Measurements from ENCODE around the gene RESP18.

The RESP18 gene

GRCh38 chr2:219335373-219335786 is 2.8 kb upstream of the RESP18 start:
- no peak overlapping the region for H3K18ac ChIP-seq (ENCODE audit: low read depth in 1 of 2, low read length in 2 of 2)
- H2BK120ac ChIP-seq (ENCODE audit: low read depth, low read length), result no peak overlapping the region
- H2BK15ac ChIP-seq (ENCODE audit: low read depth, poor library complexity, severe bottlenecking), result no peak overlapping the region
- no peak overlapping the region for H4K8ac ChIP-seq (ENCODE audit: low read length)
- no peak overlapping the region for H2BK5ac ChIP-seq (ENCODE audit: low read depth, low read length, poor library complexity, severe bottlenecking)
- H3K9me3 ChIP-seq (ENCODE audit: control insufficient read depth, low read length), result peaks cover 13% of the 10 kb centered on the region
- peak; percentile 25 for DNase-seq
- no peak overlapping the region for H3K23ac ChIP-seq (ENCODE audit: low read length in 2 of 2)
- H3K4ac ChIP-seq (ENCODE audit: low read depth in 1 of 2, low read length in 2 of 2), result no peak overlapping the region
- no peak overlapping the region for H3K4me3 ChIP-seq (ENCODE audit: insufficient read depth in 1 of 2, low read depth in 1 of 2, low read length in 2 of 2)
- H2BK12ac ChIP-seq (ENCODE audit: low read length in 2 of 2), result no peak overlapping the region
- H3K36me3 ChIP-seq (ENCODE audit: control insufficient read depth in 1 of 2, insufficient read depth in 2 of 2, low read depth in 1 of 2, low read length in 2 of 2), result no peaks in the 10 kb centered on the region
- no peak overlapping the region for H3K27ac ChIP-seq (ENCODE audit: low read length, poor library complexity, severe bottlenecking)
- H3K9ac ChIP-seq (ENCODE audit: low read length), result no peak overlapping the region
- H2AFZ ChIP-seq (ENCODE audit: low read depth, low read length), result no peak overlapping the region
- H3K4me1 ChIP-seq (ENCODE audit: control insufficient read depth, insufficient read depth, low read depth, low read length), result peaks cover 4% of the 10 kb centered on the region
- WGBS, result 71% methylated on average over 5 of the region's 5 CpGs
- H3K14ac ChIP-seq (ENCODE audit: low read length in 2 of 2), result no peak overlapping the region
- no peak overlapping the region for H4K91ac ChIP-seq (ENCODE audit: low read length)
- no peak overlapping the region for H3K4me2 ChIP-seq (ENCODE audit: low read length, poor library complexity, severe bottlenecking)
- no peaks in the 10 kb centered on the region for H3K79me1 ChIP-seq (replicated peaks; ENCODE audit: low read length, poor library complexity, severe bottlenecking)
- peaks cover 53 to 55% of the 10 kb centered on the region in 2 experiments for H3K27me3 ChIP-seq (ENCODE audit: control insufficient read depth in 1 of 2, insufficient read depth in 1 of 2, low read length in 2 of 2)
- no peak overlapping the region for H2AK5ac ChIP-seq (ENCODE audit: low read length, severe bottlenecking)

- Histone ChIP-seq H3K27me3 (ENCODE audit: control insufficient read depth in 1 of 2, insufficient read depth in 1 of 2, low read length in 2 of 2) (peaks cover 62 to 67% of the 10 kb centered on the region in 2 experiments), H2BK5ac (ENCODE audit: low read depth, low read length, poor library complexity, severe bottlenecking) (no peak overlapping the region), H3K4me3 (ENCODE audit: insufficient read depth in 1 of 2, low read depth in 1 of 2, low read length in 2 of 2) (no peak overlapping the region), H3K4me1 (ENCODE audit: control insufficient read depth, insufficient read depth, low read depth, low read length) (peaks cover 4% of the 10 kb centered on the region), H3K9me3 (ENCODE audit: control insufficient read depth, low read length) (peaks cover 13% of the 10 kb centered on the region), H3K4ac (ENCODE audit: low read depth in 1 of 2, low read length in 2 of 2) (no peak overlapping the region), H3K9ac (ENCODE audit: low read length) (no peak overlapping the region), H3K79me1 (replicated peaks; ENCODE audit: low read length, poor library complexity, severe bottlenecking) (no peaks in the 10 kb centered on the region), H3K23ac (ENCODE audit: low read length in 2 of 2) (no peak overlapping the region), H4K91ac (ENCODE audit: low read length) (no peak overlapping the region), H3K27ac (ENCODE audit: low read length, poor library complexity, severe bottlenecking) (no peak overlapping the region), H3K18ac (ENCODE audit: low read depth in 1 of 2, low read length in 2 of 2) (no peak overlapping the region), H2BK120ac (ENCODE audit: low read depth, low read length) (no peak overlapping the region), H2BK12ac (ENCODE audit: low read length in 2 of 2) (no peak overlapping the region), H3K14ac (ENCODE audit: low read length in 2 of 2) (no peak overlapping the region), H3K36me3 (ENCODE audit: control insufficient read depth in 1 of 2, insufficient read depth in 2 of 2, low read depth in 1 of 2, low read length in 2 of 2) (no peaks in the 10 kb centered on the region), H3K4me2 (ENCODE audit: low read length, poor library complexity, severe bottlenecking) (no peak overlapping the region), H2AK5ac (ENCODE audit: low read length, severe bottlenecking) (no peak overlapping the region), H2BK15ac (ENCODE audit: low read depth, poor library complexity, severe bottlenecking) (no peak overlapping the region), H2AFZ (ENCODE audit: low read depth, low read length) (no peak overlapping the region), H4K8ac (ENCODE audit: low read length) (no peak overlapping the region)
- no peak for DNase-seq
- no CpG with 5 or more reads among the region's 2 CpGs for WGBS
Measured at GRCh38 chr2:219334076-219334475, 1.5 kb upstream of the RESP18 start.

- Histone ChIP-seq H2BK120ac (ENCODE audit: low read depth, low read length) (no peak overlapping the region), H3K9ac (ENCODE audit: low read length) (no peak overlapping the region), H3K36me3 (ENCODE audit: control insufficient read depth in 1 of 2, insufficient read depth in 2 of 2, low read depth in 1 of 2, low read length in 2 of 2) (no peaks in the 10 kb centered on the region), H2AK5ac (ENCODE audit: low read length, severe bottlenecking) (no peak overlapping the region), H2AFZ (ENCODE audit: low read depth, low read length) (no peak overlapping the region), H3K9me3 (ENCODE audit: control insufficient read depth, low read length) (peaks cover 10% of the 10 kb centered on the region), H3K27ac (ENCODE audit: low read length, poor library complexity, severe bottlenecking) (no peak overlapping the region), H2BK15ac (ENCODE audit: low read depth, poor library complexity, severe bottlenecking) (no peak overlapping the region), H2BK5ac (ENCODE audit: low read depth, low read length, poor library complexity, severe bottlenecking) (no peak overlapping the region), H2BK12ac (ENCODE audit: low read length in 2 of 2) (no peak overlapping the region), H3K4me3 (ENCODE audit: insufficient read depth in 1 of 2, low read depth in 1 of 2, low read length in 2 of 2) (peak overlapping the region in 1 of 2 experiments; percentile 13), H3K79me1 (replicated peaks; ENCODE audit: low read length, poor library complexity, severe bottlenecking) (no peaks in the 10 kb centered on the region), H3K4me2 (ENCODE audit: low read length, poor library complexity, severe bottlenecking) (no peak overlapping the region), H3K4ac (ENCODE audit: low read depth in 1 of 2, low read length in 2 of 2) (no peak overlapping the region), H3K18ac (ENCODE audit: low read depth in 1 of 2, low read length in 2 of 2) (no peak overlapping the region), H3K4me1 (ENCODE audit: control insufficient read depth, insufficient read depth, low read depth, low read length) (peaks cover 4% of the 10 kb centered on the region), H3K27me3 (ENCODE audit: control insufficient read depth in 1 of 2, insufficient read depth in 1 of 2, low read length in 2 of 2) (peaks cover 84% of the 10 kb centered on the region in 2 experiments), H3K23ac (ENCODE audit: low read length in 2 of 2) (no peak overlapping the region), H4K91ac (ENCODE audit: low read length) (no peak overlapping the region), H3K14ac (ENCODE audit: low read length in 2 of 2) (no peak overlapping the region), H4K8ac (ENCODE audit: low read length) (no peak overlapping the region)
- WGBS, result 18% methylated on average over 33 of the region's 39 CpGs
- peak; percentile 37 for DNase-seq
Measured at GRCh38 chr2:219331560-219332213, 857 bp downstream of the RESP18 start.

- H3K79me1 ChIP-seq (replicated peaks; ENCODE audit: low read length, poor library complexity, severe bottlenecking), result no peaks in the 10 kb centered on the region
- H3K4ac ChIP-seq (ENCODE audit: low read depth in 1 of 2, low read length in 2 of 2), result no peak overlapping the region
- H2BK15ac ChIP-seq (ENCODE audit: low read depth, poor library complexity, severe bottlenecking), result no peak overlapping the region
- H2BK120ac ChIP-seq (ENCODE audit: low read depth, low read length), result no peak overlapping the region
- no peak overlapping the region for H3K18ac ChIP-seq (ENCODE audit: low read depth in 1 of 2, low read length in 2 of 2)
- H3K23ac ChIP-seq (ENCODE audit: low read length in 2 of 2), result no peak overlapping the region
- no peak for DNase-seq
- no peak overlapping the region for H3K4me3 ChIP-seq (ENCODE audit: insufficient read depth in 1 of 2, low read depth in 1 of 2, low read length in 2 of 2)
- no peak overlapping the region for H2AK5ac ChIP-seq (ENCODE audit: low read length, severe bottlenecking)
- H3K27ac ChIP-seq (ENCODE audit: low read length, poor library complexity, severe bottlenecking), result no peak overlapping the region
- no peak overlapping the region for H3K14ac ChIP-seq (ENCODE audit: low read length in 2 of 2)
- no peaks in the 10 kb centered on the region for H3K36me3 ChIP-seq (ENCODE audit: control insufficient read depth in 1 of 2, insufficient read depth in 2 of 2, low read depth in 1 of 2, low read length in 2 of 2)
- no peak overlapping the region for H3K4me2 ChIP-seq (ENCODE audit: low read length, poor library complexity, severe bottlenecking)
- no peak overlapping the region for H2BK5ac ChIP-seq (ENCODE audit: low read depth, low read length, poor library complexity, severe bottlenecking)
- H4K91ac ChIP-seq (ENCODE audit: low read length), result no peak overlapping the region
- WGBS, result 46% methylated on average over 2 of the region's 2 CpGs
- H3K9me3 ChIP-seq (ENCODE audit: control insufficient read depth, low read length), result no peaks in the 10 kb centered on the region
- peaks cover 89 to 92% of the 10 kb centered on the region in 2 experiments for H3K27me3 ChIP-seq (ENCODE audit: control insufficient read depth in 1 of 2, insufficient read depth in 1 of 2, low read length in 2 of 2)
- no peak overlapping the region for H2AFZ ChIP-seq (ENCODE audit: low read depth, low read length)
- no peak overlapping the region for H3K9ac ChIP-seq (ENCODE audit: low read length)
- no peak overlapping the region for H2BK12ac ChIP-seq (ENCODE audit: low read length in 2 of 2)
- H3K4me1 ChIP-seq (ENCODE audit: control insufficient read depth, insufficient read depth, low read depth, low read length), result peaks cover 4% of the 10 kb centered on the region
- H4K8ac ChIP-seq (ENCODE audit: low read length), result no peak overlapping the region
Measured at GRCh38 chr2:219327719-219328118, 4.8 kb downstream of the RESP18 start.

Measured in mesenchymal stem cell (in vitro differentiated cells and primary cell).